NCI-H1436 treated with DMSO at 0.1 percent for 48 hours (cell line): ENCODE results near the gene TTLL8.
"Not testable (repeated sequence)": the region's sequence is repeated elsewhere in the genome, so short reads cannot be mapped to it uniquely, and the experiment has no call there.

ENCODE experiments used
- DNase-seq: peaks from one replicate; lab custom pipeline; 2025; lab: John Stamatoyannopoulos, UW

TTLL8 gene

DNA sequence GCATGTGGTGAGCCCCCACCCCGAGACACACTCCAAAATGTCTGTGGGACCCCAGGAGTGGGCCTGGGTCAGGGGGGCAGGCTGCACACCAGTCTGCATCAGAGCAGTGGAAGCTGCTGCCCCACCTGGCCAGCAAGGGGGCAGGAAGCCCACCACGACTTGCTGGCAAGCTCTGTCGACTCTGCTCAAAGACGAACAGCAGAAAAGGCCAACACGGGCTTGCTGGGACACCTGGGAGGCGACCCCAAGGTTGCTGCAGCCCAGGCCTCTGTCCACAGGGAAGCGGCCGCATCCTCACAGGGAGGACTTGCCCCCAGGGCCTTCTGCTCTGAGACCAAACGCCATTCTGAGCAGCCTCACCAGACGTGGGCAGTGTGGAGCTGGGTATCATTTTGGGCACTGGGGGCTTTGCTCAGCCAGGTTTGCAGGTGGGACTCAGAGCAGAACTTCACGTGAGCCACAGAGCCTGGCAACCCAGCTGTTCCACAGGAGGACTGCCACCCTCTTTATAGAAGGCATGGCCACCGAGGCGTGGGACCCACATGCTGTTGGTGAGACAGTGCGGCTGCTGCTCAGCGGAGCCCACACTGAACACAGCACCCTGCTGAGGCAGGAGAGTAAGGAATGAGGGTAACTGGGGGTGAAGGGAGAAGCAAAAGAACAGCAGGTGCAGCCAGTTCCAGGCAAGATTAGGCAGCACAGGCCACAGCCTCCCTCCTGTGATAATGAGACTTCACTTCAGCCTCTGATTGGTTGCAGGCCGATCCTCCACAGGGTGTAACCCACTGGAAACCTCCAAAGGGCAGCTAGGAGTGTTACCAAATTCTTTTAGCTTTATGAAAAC lies 56.5 kb downstream of the TTLL8 start:
- no peak for DNase-seq

DNA sequence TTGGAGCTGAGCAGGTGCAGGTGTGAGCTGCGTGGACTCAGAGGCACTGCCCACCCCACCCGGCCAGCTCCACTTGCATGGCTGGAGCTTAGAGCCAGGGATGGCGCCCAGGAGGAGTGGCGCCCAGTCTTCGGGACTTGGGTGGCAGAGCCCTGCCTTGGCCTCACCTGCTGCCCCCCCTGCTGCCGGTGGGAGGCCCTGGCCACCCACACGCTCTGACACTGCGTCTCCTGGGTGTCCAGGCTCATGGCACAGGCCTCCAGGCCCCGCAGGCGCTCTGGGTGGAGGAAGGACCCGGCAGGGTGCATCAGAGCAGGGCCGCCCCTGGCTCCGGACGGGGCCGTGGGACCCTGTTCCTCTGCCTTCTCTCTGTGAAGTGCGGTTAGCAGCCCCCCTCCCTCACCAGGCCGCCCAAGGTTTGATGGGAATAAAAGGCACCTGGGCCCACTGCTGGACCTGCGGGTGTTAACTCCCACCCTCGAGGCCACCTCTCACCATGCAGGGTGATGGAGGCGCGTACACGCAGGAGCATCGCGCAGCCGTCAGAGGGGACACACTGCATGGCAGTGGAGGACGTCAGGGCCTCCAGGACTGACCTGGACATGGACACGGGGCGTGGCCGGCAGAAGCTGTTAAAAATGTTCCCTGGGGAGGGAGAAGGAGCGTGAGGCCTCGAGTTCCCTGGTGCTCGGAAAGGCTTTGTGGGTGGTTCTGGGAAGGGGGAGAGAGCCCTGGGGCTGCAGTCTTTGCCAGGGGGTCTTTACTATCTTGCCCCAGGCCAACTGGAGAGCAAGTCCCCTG lies 57.3 kb downstream of the TTLL8 start:
- DNase-seq = no peak

DNA sequence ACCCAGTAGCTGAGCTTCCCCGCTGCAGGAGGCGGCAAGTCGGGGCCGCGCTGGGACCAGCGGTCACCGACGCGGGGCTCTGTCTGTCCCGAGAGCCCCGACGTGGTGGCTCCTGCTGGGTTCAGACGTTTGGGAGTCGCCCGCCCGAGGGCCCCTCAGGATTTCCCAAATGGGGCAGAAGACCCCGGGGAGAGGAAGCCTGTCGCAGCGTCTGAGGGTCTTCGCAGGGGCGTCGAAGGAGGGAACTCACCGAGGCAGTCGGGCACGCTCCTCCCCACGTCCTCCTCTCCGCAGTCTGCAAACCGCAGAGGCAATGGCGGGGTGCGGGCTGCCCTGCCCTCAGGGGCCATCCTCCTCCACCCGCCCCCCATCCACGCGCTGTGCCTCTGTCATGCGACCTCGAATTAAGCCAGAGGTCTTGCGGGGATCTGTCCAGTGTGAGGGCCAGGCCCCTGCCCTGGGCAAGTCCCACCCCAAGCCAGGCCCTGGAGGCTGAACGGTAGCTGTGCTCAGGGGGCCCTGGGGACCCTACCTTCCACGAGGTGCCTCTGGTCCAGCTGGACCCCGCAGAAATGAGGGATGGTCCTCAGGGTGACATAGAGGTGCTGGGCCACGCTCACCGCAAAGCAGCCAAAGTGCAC lies 58.0 kb downstream of the TTLL8 start:
- no peak for DNase-seq

DNA sequence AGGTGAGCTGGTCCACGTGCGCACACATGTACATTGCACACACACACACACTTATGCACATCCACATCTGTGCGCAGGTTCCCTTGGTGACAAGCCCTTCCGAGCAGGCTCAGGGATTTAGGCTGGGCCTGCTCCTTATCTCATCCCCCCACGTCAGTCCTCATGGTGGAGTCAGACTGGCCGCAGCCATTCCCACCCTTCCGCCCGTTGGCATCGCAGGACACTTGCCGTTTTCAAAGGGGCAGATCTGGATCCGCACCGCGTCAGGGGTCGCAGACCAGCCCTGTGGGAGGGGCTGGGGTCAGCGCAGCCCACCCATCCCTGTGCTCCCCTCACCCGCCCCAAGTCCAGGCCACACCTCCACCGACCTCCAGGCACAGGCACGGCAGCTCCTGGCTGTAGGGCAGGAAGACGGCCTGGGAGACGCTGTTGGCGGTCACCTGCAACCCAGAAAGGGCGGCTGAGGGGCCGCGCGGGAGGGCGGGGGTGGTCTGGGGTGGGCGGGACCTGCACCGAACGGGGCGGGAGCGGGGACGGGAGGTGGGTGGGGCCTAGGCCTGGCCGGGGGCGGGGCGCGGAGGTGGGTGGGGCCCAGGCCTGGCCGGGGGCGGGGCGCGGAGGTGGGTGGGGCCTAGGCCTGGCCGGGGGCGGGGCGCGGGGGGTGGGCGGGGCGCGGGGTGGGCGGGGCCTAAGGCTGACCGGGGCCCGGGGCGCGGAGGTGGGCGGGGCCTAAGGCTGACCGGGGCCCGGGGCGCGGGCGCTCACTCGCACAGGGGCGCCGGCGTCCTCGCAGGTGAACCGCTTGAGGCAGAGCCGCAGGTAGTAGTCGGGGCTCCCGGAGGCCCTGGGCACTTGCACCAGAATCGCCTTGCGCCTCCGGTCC lies 58.8 kb downstream of the TTLL8 start:
- DNase-seq = no peak

DNA sequence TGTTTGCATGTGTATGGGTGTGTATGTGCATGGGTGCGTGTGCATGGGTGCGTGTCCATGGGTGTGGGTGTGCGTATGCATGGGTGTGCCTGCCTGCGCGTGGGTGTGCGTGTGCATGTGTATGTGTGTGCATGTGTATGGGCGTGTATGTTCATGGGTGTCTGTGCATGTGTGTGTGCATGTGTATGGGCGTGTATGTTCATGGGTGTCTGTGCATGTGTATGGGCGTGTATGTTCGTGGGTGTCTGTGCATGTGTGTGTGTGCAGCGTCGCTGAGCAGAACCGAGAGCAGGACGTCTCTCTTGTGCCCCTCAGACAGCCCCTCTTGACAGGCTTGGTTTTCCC lies 59.4 kb downstream of the TTLL8 start:
- no peak for DNase-seq

DNA sequence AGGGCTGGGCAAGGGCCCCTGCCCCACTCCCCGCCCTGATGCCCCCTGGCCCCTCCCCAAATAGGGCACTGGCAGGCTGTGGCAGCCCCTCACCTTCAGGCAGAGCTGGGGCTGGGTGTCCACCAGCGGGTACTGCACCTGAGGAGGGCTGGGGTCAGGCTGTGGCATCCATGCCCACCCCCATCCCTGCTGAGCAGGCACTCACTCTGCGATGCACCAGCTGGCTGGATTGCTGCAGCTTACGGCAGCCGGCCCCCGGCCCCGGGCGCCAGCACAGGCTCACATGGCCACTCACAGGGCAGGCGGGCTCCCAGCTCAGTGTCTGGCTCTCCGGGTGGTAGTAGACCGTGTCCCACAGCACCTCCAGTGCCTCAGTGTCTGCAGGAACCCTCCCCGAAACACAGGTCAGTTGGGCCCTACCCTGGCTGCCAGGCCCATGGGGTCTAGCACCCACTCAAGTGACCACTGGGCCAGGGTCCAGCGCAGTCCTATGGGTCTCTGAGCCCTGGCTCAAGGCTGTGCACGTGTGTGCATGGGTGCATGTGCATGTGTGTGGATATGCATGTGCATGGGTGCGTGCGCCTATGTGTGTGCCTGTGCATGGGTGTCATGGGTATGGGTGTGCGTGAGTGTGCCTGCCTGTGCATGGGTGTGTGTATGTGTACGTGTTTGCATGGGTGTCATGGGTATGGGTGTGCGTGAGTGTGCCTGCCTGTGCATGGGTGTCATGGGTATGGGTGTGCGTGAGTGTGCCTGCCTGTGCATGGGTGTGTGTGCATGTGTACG lies 60.0 kb downstream of the TTLL8 start:
- DNase-seq = no peak

DNA sequence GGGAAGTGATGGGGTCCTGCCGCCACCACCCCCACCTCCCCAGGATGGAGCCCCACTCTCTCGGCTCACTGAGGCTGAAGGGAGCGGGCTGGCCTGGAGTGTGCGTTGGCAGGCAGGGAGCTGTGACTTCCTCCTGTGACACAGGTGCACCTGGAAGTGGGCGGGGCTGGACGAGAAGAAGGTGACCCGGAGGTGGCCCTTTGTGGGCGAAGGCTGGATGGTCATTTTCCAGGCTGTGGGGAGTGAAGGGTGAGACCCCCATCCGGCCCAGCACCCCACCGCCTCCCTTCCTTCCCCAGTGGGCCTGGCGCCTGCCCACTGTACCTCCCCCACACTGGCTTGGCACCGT lies 60.9 kb downstream of the TTLL8 start:
- no peak for DNase-seq

DNA sequence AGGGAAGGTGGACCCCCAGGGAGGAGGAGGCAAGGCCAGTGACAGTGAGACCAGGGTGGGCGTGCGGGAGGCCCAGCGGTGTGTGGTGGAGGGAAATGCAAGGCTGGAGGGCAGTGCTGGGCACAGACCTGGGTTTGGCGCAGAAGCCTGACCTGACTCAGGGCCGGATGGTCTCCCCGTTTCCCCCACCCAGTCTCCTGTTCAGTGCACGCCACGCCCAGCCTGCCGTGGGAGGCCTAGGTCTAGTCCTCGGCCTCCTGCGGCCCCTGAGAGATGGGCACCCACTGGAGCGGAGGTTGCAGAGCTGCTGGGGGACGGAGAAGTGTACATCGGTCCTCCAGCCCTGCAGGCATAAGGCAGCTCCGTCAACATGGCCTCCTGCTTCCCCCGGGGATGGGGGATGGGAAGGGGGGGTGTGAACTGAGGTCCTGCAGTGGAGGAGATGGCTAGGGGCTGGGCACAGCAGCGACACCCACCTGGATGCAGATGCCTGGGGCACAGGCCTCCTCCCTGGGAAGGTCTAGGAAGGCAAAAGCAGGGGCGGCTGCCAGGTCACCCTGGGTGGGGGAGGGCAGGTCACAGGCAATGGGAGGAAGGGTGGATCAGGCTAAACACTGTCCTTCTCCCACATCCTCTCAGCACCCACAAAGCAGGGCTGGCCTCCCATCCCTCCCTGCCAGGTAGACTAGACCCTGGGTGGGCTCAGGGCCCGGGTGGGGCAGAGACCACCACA lies 61.4 kb downstream of the TTLL8 start:
- no peak for DNase-seq

DNA sequence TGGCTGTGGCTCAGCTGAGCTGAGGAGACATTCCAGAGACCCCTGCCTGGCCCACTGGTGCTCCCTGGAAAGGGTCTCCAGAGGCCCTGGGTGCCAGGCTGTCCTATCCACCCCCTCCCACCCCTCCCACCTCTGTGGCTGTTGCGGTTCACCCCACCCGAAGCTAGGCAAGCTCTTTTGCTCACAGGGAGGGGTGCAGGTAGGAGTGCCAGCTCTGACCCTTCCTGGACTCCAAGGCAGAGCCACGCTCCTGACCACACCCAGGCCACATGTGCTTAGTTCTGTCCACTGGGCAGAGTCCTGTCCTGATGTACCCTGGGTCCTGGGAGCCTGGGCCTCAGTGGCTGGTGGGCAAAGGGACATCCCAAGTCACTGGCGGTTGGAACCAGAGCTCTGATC lies 62.0 kb downstream of the TTLL8 start:
- no peak for DNase-seq

DNA sequence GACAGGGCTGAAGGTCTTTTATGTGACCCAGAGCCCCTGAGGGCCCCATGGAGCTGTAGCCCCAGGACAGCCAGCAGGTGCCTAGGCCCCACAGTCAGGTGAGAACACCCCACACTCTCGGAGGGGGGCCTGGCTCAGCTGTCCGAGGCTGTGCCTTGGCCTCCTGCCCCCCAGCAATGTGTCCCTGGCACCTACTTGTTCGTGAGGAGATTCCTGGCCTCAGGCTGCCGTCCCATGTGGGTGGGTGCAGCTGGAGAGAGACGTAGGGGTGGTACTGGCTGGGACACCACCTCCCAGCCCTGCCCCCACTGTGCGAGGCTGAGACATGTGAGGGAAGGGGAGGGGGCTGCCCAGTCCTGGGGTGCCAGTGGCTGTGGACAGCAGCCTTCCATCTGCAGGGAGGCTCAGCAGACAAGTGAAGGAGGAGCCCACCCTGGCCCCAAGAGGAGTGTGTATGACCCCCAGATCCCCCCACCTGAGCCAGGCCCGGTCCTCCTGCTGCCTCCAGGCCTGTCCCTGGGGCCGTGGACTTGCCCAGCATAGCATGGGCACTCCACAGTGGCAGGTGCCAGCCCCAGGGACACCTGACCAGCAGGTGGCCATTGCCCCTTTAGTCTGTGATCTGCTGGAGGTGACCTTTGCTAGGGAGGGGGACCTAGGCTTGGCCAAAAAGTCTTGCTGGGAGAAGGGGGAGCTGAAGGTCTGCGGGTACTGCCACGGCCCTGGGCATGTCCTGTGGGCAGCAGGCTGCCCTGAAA lies 62.6 kb downstream of the TTLL8 start:
- DNase-seq = no peak

DNA sequence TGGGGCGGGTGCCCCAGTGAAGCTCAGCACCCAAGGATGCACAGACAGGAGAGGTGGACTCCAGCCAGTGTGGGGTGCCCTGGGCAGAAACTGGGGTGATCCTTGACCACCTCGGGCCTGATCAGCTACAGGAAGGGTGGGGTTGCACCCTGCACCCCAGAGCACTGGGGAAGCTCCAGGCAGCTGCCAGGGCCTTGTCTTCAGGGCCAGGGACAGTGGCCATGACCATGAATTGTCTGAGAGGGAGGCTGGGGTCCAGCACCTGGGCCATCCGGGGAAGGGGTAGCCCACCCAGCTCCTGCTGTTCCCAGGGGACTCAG lies 63.1 kb downstream of the TTLL8 start:
- no peak for DNase-seq

DNA sequence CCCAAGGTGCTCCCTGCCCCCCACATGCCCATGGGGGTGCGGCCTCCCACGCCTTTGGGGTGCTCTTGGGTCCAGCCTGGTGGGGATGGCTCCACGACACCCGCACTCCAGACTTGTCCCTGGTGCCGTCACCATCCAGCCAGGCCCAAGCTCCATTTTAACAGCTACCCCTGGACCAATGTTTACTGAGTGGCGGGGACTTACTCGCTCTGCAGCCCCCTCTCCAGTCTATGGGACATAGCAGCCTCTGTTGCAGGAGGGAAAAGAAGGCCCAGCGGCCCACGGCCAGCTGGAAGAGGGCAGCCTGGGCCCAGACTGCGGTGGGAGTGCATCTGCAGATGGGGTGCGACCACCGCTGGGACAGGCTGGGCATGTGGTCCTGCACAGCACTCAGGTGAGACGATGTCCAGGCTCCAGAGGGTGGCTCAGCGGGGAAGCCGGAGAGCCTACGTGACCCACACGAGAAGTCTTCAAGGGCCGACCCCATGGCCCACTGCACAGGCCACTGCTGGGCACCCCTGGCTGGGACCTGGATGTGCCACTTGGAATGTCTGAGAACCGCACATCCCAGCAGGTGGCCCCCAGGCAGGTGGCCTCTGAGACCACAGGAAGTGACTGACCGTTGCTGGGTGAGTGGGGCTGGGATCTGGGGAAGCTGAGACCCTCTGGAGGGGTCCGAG lies 63.6 kb downstream of the TTLL8 start:
- no peak for DNase-seq

DNA sequence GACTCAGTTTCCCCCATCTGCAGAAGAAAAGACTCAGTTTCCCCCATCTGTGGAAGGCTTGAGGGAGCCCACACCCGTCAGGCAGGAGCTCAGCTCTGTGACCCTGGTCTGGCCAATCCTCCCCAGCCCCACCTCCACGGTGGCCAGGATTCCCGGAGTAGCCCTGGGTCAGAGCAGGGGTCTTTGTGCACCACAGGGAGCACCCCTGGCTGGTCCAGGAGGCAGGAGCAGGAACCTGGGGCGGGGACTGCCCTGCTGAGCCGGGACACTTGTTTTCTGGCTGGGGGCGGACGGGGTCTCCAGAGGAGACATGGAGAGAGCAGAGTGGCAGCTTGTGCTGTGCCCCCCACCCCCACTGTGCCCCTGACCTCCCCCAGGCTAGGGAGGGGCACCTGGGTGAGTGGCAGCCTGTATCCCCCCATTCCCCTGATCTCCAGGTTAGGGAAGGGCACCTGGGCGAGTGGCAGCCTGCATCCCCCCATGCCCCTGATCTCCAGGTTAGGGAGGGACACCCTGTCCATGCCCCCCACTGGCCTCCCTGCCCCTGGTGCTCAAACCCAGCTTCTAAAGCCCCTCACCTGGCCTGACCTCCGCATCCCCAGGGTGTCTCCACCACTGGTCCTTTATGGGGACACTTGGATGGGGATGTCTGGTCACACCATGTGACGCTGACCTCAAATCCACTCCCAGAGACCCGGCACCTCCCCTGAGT lies 64.3 kb downstream of the TTLL8 start:
- no peak for DNase-seq

DNA sequence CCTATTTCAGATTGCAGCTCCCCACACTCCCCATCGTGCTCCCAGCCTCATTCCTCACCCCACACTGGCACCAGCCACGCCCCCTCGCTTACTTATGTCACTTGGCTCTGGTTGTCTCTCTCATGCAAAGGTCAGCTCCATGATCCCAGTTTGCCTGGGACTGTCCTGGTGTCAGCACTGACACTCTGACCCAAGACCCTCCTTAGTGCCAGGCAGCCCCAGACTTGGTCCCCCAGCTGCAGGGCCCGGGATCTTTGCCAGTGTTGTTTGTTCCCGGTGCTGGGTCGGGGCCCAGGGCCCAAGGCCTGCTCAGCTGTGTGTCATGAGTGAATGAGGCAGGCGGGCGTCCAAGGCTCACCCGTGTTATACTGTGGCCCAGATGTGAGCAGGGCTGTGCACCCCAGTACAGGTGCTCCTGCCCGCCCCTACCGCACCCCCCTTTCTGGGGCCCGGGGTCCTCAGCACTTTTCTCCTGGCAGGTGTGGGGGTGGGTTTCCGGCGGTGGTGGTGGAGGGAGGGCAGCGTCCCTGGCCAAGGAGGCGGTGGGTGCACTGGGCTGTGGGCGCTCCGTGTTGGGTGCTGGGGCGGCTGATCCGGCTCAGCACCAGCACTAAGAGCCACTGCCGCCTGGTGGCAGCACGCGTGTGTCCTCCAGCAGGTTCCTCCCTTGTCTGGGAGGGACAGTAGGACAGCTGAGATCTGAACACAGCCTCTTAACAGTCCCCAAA lies 65.0 kb downstream of the TTLL8 start:
- DNase-seq = no peak

DNA sequence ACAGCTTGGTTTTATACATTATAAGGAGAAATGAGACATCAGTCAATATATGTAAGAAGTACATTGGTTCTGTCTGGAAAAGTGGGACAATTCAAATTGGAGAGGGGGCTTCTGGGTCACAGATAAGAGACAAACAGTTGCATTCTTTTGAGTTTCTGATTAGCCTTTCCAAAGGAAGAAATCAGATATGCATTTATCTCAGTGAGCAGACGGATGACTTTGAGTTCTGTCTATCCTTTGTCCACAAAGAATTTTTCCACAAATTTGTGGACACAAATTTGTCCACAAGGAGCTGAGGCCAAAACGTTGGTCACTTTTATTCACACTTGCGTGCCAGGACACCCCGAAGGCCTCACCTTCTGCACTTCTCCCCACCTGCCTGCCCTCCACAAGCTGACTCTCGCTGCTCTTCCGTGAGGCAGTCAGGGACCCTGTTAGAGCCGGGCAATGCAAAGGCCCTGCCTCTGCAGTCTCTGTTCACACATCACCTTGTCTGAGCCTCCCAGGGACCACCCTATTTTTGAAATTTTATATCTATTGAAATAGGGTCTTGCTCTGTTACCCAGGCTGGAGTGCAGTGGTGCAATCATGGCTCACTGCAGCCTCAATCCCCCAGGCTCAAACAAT lies 66.1 kb downstream of the TTLL8 start:
- no peak for DNase-seq

DNA sequence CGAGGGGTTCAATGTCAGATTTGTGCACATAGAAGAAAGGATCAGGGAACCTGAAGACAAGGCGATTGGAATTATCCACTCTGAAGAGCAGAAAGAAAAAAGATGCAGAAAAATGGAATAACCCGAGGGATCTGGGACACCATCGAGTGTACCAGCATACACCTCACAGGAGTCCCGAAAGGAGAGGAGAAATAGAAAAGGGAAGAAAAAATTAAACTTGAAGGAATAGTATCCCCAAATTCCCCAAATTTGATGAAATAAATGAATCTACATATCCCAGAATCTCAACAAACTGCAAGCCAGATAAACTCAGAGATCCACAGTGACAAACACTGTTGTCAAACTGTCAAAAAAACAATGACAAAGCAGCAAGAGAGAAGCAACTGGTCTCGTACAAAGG lies 66.9 kb downstream of the TTLL8 start:
- DNase-seq = no peak

DNA sequence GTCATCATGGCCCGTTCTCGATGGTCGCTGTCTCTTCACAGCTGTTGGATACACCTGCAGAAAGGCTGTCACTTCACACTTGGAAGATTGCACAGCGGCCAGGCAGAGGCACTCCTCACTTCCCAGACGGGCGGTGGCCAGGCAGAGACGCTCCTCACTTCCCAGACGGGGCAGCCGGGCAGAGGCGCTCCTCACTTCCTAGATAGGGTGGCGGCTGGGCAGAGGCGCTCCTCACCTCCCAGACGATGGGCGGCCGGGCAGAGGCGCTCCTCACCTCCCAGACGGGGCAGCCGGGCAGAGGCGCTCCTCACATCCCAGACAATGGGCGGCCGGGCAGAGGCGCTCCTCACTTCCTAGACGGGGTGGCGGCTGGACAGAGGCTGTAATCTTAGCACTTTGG lies 68.3 kb downstream of the TTLL8 start:
- not testable (repeated sequence) for DNase-seq

DNA sequence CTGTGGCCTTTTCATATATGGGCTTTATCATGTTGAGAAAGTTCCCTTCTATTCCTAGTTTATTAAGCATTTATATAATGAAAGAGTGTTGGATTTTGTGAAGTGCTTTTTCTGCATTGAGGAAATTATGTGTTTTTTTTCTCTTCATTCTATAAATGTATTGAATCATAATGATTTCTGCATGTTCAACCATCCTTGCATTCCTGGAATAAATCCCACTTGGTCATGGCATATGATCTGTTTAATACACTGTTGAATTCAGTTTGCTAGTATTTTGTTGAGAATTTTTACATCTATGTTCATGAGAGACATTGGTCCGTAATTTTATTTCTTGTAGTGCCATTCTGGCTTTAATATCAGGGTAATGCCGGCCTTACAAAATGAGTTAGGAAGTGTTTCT lies 71.8 kb downstream of the TTLL8 start:
- no peak for DNase-seq
